ENCODE measurements around the gene ZBTB7C.

Gene ZBTB7C

GRCh38 chr18:48181857-48182256 lies 227.3 kb downstream of the ZBTB7C start:
- DNase-seq = no peak

- DNase-seq = no peak
These were observed 227.9 kb downstream of the ZBTB7C start for GRCh38 chr18:48181087-48181823.

- no peak for DNase-seq
These were observed 229.5 kb downstream of the ZBTB7C start for GRCh38 chr18:48179666-48180065.

GRCh38 chr18:48179001-48179400 lies 230.2 kb downstream of the ZBTB7C start:
- no peak for DNase-seq

DNA sequence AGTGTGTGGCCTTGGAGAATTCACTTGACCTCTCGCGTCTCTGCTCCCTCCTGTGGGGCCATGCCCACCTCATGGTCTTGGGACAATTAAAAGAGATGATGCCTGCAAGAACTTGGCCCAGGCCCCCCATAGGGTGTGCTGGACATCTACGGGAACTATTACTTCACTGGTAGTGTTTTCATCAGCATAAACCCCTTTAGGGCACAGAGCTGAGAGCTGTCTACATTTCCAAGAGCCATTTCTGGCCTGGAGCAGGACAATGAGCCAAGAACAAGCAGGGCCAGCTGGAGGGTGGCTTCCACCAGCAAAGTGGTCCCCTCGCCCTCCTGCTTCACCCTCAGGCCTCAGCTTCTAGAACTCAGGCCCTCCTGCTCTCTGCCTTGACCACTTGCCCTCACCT lies 232.3 kb downstream of the ZBTB7C start:
- no peak for DNase-seq

- no peak for DNase-seq
These were observed 235.6 kb downstream of the ZBTB7C start for GRCh38 chr18:48173557-48173956.

- no peak for DNase-seq
These were observed 236.8 kb downstream of the ZBTB7C start for GRCh38 chr18:48172226-48173006.

DNA sequence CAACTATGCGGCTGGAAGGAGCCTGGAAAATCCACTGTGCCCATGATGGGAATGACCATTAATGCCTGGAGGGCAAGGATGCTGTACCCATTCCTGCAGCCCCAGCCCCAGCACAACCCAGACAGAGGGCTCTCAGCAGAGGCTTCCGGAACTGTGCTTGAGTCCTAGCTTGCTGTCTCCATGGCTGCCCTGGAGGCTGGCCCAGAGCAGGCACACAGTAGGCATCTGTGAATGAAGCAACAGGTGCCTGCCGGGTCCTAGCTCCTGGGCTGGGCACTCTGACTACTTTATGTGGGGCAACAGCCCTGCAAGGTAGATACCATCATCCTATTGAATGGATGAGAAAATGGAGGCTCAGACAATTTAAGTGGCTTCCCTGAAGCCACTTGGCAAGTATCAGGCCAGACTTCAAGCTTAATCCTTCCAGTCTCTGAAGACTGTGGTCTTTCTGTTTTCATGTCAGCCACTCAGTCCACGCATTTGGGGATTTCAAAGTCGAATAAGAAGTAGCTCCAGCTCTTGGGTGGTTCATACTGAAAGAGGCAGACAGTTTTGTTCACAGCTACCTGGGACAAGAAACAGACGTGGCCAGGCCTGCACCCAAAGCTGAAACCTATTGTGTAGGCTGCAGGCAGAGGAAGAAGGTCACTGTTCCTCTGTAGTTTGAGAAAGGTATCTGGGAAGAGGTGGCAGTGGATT lies 237.5 kb downstream of the ZBTB7C start:
- no peak for DNase-seq

DNA sequence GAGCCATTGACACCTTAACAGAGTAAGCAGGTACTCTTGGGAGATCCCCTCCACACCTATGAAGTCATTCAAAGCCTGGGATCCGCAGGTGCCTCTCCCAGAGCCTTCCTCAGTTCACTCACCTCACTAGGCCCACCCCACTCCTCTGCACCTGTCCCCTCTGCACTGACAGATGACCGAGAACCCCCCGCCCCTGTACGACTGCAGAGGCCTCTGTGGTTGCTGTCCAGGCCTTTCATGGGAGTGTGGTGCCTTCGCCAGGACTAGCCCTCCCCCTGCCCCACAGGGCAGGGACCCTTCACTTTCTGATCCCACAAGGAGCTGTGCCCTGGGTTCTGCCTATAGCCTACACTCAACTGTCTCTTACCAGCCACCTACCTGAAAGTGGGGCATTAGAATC lies 238.5 kb downstream of the ZBTB7C start:
- no peak for DNase-seq

- no peak for DNase-seq
These were observed 240.3 kb downstream of the ZBTB7C start for GRCh38 chr18:48168861-48169260.

GRCh38 chr18:48167897-48168253 lies 241.3 kb downstream of the ZBTB7C start:
- DNase-seq = no peak

DNA sequence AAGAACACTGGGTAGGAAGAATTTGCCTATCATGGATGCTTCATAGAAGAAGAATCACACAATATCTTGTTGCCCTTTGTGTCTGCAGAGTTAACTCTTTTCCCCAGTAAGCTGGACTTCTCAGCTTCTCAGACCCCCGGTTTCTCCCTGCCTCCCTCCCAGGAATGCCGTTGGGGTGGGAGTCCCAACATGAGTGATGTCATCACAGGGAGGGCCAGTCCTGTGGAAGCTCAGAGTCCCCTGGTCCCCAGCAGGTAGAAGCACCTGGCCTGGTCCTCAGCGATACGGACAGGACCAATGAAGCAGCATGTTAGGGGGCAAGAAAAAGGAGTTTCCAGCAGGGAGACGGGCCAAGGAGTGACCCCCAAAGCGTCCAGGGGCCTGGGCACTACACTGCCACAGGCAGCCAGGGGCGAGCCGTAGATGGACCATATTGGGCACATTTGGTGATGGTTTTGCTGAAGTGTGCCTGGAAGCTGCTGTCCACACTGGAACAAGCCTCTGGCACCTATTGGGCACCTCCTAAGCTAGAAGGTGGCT lies 242.8 kb downstream of the ZBTB7C start:
- DNase-seq = no peak

DNA sequence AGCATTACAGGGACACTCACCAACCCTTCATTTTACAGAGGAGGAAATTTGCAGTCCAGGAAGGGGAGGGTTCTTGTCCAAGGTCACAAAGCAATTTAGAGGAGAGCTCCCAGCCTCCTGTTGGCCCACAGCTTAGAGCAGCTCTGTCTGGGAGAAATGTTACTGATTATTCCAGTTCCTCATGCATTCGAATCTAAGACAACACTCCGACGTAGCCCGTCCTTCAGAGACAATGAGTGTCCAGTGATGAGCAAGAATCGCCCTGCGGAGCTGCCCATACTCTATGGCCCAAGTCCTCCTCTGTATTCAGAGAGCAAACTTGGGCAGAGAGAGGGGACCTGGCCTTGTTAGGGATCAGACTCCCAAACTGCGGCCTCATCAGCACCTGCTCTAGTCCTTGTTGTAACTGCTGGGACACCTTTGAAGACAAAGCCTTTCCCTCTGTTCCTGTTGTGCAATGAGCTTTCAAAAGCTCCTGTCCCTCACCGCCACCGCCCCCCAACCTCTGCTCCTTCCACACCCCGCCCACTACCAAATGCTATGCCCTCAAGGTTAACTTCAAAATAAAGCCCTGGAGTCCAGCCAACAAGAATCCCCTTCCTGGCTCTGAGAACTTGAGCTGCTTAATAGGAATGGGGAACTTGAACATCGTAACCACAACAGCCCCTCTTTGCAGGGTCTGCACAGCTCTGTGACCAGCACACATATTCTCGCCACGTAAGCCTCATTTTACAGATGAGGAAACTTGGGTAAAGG lies 243.9 kb downstream of the ZBTB7C start:
- DNase-seq = peak; percentile 29

- no peak for DNase-seq
These were observed 244.5 kb downstream of the ZBTB7C start for GRCh38 chr18:48164701-48165100.

DNA sequence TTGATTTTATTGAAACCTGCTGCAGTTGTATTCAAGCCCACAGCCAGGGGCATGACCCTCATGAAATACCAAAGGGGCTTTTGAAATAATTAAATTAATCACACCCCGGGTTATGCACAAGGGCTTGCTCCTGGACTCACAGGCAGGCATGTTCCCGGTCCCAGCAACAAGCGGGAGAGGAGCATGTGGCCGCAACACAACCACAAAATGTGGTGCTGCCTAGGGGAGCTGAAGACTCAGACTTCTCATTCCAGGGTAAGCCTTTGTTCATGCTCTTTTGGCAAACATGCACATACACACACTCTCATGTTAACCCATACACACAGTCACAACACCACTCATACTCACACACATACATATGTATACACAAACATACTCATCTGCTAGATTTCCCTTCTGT lies 245.1 kb downstream of the ZBTB7C start:
- no peak for DNase-seq

GRCh38 chr18:48163738-48164115 lies 245.5 kb downstream of the ZBTB7C start:
- DNase-seq = no peak

DNA sequence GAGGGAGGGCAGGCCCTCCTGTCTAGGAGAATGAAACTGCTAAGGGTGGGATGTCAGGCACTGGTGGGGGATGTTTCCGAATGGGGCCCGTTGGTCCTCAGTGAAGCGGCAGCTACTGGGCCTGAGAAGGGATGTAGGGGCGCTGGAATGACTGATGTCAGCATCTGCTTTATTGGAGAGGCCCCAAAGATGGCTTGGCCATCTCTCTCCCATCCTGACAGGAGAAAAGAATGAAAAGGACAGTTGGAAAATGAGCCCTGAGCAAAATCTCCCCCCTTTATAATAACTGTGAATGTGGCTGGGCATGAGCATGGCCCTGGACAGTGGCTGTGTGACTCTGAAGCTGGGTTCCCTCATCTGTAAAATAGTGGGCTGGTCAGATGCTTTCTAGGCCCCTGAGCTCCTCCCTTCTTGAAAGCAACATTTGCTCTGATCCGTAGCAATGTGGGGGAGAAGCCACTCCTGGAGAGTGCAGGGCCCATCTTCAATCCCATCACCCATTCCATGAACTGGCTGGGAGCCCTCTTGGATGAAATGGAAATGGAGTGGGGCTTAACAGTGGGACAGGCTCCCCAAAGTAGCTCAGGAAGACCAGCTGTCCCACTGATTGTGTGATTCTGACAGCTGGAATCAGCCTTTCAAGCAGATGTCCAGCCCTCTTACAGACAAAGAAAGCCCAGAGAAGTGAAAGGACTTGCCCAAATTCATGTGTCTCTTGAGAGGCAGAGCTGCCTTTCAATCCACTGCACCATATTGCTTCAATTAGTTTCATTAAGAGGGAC lies 246.0 kb downstream of the ZBTB7C start:
- DNase-seq = no peak

GRCh38 chr18:48161911-48162698 lies 247.1 kb downstream of the ZBTB7C start:
- peak; percentile 47 for DNase-seq

DNA sequence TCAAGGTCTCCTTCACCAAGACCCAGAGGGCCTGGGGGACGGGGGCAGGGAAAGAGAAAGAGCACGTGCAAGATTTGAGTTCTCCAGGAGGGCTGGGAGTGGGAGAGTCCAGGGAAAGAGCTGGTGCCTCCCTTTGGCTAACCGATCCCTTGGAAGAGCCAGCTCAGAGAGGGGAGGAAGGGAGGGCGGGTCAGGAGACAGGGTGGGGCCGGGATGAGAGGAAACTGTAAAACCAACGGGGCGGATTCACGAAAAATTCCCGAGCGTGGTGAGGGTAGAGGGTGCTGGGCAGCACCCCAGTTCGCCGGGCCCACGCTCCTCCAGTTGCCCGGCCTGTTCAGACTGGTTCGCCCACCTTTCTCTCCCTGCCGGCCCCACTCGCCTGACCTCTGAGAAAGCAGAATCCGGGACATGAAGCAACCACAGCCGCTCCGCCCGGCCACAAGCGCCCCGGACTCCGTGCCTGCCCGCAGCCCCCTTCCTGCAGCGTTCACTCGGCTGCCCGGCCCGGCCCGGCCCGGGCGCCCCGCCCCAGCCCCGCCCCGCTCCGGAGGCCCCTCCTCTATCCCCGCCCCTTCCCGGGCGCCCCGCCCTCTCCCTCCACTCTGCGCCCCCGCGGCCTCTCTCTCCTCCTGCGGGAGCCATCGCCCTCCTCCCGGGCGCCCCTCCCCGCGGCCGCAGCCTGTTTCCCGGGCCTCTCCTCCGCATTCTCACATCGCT lies 247.8 kb downstream of the ZBTB7C start:
- peak; percentile 63 for DNase-seq

DNA sequence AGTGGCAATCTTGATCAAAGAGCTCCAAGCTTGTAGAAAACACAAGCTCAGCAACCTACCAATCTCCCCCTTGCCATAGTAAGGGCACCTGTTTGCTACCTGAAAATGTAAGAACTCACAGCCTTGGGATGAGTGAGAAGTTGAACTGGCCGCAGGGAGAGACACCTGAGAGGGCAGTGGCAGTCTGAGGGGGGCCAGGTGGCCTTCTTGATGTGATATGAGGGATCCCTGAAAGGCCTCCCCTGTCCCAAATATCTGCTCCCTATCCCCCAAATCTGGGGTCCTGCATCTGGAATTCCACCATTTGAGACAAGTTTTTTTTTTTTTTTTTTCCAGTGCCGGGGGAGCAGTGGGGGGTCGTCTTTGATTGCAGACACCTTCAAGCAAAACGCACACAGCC lies 248.6 kb downstream of the ZBTB7C start:
- DNase-seq = no peak

GRCh38 chr18:48159816-48160215 lies 249.4 kb downstream of the ZBTB7C start:
- no peak for DNase-seq

Data from OCI-M1 (cell line).